GM18502 (cell line): Measurements from ENCODE around the gene MAP4K4.
"Not testable (repeated sequence)": the region's sequence is repeated elsewhere in the genome, so short reads cannot be mapped to it uniquely, and the experiment has no call there.

Experiments
- ATAC-seq: cut with Tn5 transposase; IDR thresholded peaks from one replicate; pipeline ENCODE4 v1.9.1; 2021; ENCODE audit warnings: mild to moderate bottlenecking; ENCODE audit not compliant: unreplicated experiment, poor library complexity

Gene MAP4K4

GRCh38 chr2:101738649-101739048 lies 41.1 kb downstream of the MAP4K4 start:
- no peak for ATAC-seq

- no peak for ATAC-seq
Observed at GRCh38 chr2:101740555-101740964, 43.1 kb downstream of the MAP4K4 start.

GRCh38 chr2:101741775-101742520 lies 44.4 kb downstream of the MAP4K4 start:
- no peak for ATAC-seq

GRCh38 chr2:101742547-101742946 lies 45.0 kb downstream of the MAP4K4 start:
- ATAC-seq, result no peak

DNA sequence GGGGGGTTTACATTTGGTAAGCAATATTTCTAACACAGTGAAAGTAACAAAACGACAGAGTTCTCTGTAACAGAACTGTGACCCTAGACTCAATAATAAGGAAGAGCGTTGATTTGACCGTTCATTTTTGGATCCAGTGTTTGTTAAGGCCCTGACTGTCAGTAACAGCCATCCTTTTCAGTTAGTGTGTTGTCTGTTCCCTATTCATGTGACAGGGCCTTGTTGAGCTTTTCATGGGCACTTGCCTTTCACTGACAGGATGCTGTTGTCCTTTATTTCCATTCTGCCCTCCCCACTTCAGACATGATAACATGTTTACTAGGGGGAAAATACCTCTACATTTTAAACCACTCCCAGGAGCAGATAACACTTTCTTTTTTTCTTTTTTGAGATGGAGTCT lies 45.8 kb downstream of the MAP4K4 start:
- no peak for ATAC-seq

- no peak for ATAC-seq
Observed at GRCh38 chr2:101744832-101745231, 47.3 kb downstream of the MAP4K4 start.

DNA sequence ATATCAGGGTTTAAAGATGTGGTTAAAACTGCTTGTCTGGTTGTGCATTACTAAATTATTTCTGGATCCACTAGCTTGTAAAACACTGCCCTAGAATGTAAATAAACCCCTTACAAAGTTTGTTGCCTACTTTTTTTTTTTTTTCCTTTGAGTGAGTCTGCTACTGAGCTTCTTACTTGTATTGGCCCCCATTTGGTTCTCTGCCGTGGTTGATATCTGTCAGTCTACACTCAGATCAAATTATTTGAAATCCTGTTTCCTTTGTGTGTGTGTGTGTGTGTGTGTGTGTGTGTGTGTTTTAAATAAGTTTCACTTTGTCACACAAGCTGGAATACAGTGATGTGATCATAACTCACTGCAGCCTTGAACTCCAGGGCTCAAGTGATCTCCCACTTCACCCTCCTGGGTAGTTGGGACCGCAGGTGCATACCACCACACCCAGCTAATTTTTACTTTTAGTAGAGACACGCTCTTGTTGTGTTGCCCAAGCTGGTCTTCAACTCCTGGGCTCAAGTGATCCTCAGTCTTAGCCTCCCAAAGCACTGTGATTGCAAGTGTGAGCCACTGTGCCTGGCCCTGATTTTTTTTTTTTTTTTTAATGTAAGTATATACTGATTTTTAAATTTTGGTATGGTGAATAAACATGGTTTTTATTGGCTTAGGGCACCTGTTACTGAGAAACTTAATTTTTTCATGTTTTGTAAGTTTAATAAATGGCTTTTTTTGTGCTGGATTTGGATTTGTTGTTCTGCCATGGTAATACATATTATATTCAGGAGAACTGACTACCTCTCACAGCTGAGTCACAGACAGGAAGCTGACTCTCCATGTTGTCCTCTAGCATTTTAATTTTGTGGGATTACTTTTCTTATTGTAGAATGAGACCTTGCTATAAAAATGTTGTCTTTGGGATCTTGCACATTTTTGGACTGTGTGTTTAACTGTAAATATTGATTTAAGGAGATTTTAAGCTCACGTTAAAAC lies 48.5 kb downstream of the MAP4K4 start:
- no peak for ATAC-seq

- no peak for ATAC-seq
Observed at GRCh38 chr2:101748000-101748399, 50.5 kb downstream of the MAP4K4 start.

DNA sequence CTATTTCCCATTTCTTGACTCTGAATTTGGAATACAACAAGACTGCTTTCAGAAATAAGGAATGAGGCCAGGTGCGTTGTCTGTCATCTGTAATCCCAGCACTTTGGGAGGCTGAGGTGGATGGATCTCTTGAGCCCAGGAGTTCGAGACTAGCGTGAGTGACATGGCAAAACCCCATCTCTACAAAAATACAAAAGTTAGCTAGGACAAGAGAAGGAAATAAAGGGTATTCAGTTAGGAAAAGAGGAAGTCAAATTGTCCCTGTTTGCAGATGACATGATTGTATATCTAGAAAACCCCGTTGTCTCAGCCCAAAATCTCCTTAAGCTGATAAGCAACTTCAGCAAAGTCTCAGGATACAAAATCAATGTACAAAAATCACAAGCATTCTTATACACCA lies 51.0 kb downstream of the MAP4K4 start:
- not testable (repeated sequence) for ATAC-seq

GRCh38 chr2:101750688-101751087 lies 53.2 kb downstream of the MAP4K4 start:
- no peak for ATAC-seq

DNA sequence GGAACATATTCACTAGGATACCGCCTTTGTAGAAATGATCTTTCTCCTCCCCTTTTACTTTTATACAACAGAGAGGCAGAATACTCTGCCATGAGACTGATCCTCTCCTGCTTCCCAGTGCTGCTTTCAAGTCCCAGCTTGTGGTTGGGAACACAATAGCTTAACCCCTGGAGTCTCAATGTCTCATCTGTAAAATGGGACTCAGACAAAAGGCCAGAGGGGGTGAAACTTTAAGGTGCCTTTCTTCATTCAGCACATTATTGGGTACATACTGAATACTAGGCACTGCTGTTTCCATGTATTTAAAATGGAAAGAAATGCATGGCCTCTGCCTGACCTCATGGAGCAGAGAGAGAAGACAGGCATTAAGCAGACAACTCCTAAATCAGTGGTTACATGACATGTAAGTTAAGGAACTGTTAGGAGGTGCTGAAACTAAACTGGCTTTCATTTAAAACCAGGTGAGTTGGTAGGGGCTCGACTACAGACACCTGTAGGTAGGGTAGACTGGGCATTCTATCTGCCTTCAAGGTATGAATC lies 53.8 kb downstream of the MAP4K4 start:
- ATAC-seq, result no peak

DNA sequence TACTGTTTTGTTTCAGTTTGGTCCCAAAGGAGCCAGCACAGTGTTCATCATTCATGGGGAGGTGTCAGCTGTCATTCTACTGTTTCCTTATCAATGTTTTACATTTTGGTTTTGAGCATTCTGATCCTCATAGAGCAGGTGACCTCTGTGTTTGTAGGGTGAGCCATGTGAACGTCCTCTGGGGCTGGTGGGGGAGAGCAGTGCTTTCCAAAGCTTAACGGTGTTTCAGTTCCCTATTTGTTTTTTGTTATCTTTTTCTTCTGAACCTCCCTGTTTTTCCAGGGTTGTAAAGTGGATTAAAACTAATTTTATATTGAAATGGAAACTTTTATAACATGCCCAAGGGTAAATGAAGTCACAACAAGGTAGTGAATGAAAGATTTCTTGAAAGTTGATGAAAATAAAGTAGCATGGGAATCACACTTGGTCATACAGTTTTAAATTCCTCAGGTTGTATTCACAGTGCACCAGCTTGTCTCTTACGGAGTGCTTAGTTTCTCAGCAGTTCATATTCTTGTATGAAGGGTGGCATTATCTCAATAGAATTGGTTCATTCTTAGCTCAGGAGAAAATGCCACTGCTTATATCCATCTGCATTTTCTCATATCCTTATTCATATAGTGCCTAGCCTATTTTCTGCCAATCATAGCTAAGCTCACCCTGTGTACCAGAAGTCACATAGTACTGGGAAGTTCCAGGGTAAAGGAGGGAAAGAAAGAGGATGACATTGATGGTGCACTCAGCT lies 54.5 kb downstream of the MAP4K4 start:
- ATAC-seq, result peak; percentile 70

- no peak for ATAC-seq
Observed at GRCh38 chr2:101752716-101753616, 55.5 kb downstream of the MAP4K4 start.

DNA sequence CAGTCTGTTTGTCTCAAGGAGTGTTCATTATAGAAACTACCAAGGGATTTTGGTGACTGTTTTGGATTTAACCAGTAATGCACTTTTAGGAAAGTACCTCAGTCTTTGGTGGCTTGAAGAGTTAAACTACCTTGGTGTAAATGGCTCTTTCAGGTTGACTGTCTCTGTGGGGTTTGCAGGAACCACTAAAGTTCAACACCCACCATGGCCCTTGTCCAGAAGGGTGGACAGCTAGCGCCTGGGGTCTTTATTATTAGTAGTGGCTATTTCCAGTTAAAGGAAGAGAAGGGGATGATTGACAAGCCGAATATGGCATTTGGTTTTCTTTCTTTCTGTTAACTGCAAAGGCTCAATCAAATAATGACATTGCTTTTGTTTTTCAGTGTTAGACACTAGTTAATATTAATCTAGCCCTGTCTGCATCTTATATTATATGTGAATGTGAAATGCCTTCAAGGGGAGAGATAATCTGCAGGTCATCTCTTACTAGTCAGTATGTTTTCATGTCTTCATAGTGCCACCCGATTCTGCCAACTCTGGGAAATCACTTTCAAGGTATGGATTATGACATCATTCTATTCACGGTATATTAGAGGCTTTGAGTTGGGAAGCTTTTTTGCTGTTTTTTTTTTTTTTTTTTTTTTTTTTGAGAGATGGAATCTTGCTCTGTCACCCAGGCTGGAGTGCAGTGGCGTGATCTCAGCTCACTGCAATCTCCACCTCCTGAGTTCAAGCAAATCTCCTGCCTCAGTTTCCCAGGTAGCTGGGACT lies 56.4 kb downstream of the MAP4K4 start:
- ATAC-seq, result peak; percentile 42

DNA sequence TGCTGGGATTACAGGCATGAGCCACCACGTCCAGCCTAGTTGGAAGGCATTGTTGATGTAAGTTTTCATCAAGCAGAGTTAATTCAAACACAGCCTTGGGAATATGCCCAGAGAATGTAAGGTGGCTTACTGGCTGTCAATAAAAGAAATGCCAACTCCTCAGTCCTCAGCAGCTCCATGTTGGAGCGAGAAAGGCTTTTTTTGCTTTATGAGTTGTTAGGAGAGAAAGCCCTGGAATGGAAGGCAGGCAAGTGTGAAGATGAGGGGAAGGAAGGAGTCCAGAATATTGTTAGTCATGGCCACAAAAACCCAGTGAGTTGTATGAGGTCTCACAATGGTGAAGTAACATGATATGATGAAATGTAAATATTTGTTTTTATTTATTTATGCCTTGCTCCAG lies 57.1 kb downstream of the MAP4K4 start:
- ATAC-seq, result no peak

DNA sequence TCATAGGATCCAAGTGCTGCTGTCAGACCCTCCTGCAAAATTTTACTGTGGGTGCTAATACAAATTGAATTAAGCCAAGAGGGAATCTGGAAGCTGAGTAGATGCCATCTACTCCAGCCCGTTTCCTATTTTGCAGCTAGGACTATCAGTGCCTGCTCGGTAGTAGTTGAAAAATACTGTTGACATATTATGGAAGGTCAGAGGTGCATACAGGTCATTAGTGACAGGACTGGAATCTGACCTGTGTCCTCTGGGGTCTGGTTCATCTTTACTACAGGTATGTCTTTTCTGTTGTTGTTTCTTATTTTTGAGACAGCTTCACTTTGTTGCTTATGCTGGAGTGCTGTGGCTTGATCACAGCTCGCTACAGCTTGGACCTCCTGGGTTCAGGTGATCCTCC lies 58.8 kb downstream of the MAP4K4 start:
- no peak for ATAC-seq

GRCh38 chr2:101758001-101758400 lies 60.5 kb downstream of the MAP4K4 start:
- ATAC-seq, result no peak

DNA sequence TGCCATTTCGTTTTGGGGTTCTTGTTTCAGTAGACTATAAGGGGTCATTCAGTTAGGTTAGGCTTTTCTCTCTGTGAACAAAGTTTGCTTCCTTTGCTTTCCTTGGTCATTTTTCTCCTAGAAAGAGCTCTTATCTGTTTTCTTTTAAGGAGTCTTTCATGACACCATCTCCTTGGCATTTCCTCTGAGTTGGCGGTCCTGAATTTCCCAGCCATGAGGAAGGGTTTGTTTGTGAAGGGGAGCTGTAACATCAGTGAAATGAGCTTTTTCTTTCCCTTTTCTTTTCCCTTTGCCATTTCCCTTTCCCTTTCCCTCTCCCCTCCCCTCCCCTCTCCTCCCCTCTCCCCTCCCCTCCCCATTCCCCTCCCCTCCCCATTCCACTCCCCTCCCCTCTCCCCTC lies 61.7 kb downstream of the MAP4K4 start:
- ATAC-seq, result no peak
